HG02870 (cell line): ENCODE results near the gene DPEP3.

Experiments
- ATAC-seq: cut with Tn5 transposase; IDR thresholded peaks from one replicate; pipeline ENCODE4 v1.9.1; 2021; ENCODE audit warnings: mild to moderate bottlenecking, moderate library complexity; ENCODE audit not compliant: unreplicated experiment

The DPEP3 gene

DNA sequence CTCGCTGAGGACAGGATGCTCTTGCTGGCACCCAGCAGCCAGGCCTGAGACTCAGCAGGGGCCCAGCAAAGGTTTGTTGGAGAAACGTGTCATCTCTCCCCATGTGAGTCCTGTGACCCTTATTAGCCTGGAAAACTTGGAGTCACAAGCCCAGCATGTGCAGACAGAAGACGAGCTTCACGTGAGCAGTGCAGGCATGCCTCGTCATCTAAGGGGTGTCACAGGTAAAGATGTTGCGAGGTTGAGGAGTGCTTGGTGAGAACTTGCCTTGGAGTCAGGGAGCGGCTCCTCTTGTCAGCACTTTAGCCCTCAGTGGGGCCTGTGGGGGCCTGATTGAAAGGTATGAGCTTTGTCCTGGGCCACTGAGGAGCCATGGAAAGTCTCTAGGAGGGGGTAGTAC is 46.5 kb downstream of the DPEP3 start:
- ATAC-seq, result no peak

DNA sequence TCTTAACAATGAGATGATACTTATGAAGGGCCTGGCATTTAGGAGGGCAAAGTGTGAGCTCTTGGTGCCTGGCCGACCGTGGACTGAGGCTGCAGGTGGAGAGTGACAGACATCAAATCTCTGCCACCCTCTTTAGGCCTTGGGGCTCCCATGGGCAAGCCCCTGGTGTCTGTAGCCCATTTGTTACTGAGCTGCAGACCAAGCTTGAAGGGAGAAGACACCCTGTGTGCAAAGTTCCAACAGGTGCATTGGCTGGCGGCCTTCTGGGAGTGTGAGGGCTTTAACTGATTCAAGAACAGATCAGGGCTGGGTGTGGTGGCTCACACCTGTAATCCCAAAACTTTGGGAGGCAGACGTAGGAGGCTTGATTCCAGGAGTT is 47.8 kb downstream of the DPEP3 start:
- no peak for ATAC-seq

GRCh38 chr16:67931712-67932461 is 48.4 kb downstream of the DPEP3 start, which contains the start of gene CTRL:
CTRL (minus strand) TSS chr16:67931862; CDS start chr16:67931852, 10 bp downstream.
- ATAC-seq, result no peak

DNA sequence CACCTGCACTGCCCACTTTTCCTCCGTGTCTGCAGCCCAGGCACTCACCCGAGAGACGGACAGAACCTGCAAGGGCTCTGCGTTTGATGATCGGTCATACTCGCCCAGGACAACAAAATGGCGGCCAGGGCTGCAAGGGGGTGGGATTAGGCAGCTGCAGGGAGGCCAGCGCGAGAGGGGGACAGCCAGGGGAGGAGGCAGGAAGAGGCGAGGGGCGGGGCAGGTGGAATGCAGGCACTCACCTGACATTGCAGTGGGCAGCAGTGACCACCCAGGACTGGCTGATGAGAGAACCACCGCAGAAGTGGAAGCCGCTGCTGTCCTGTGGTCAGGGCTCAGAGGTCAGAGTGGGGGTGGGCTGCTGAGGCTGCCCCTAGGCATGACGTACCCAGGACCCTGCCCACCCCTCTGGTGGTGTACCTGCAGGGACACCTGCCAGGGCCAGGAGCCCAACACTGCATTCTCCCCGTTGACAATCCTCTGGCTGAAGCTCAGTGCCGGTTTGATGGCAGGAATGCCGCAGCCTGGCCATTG is 49.6 kb downstream of the DPEP3 start:
- no peak for ATAC-seq

- no peak for ATAC-seq
Measured at GRCh38 chr16:67930191-67930590, 50.1 kb downstream of the DPEP3 start.

GRCh38 chr16:67928561-67929364 is 51.5 kb downstream of the DPEP3 start:
- ATAC-seq, result no peak

- ATAC-seq, result no peak
Measured at GRCh38 chr16:67928147-67928546, 52.2 kb downstream of the DPEP3 start.

DNA sequence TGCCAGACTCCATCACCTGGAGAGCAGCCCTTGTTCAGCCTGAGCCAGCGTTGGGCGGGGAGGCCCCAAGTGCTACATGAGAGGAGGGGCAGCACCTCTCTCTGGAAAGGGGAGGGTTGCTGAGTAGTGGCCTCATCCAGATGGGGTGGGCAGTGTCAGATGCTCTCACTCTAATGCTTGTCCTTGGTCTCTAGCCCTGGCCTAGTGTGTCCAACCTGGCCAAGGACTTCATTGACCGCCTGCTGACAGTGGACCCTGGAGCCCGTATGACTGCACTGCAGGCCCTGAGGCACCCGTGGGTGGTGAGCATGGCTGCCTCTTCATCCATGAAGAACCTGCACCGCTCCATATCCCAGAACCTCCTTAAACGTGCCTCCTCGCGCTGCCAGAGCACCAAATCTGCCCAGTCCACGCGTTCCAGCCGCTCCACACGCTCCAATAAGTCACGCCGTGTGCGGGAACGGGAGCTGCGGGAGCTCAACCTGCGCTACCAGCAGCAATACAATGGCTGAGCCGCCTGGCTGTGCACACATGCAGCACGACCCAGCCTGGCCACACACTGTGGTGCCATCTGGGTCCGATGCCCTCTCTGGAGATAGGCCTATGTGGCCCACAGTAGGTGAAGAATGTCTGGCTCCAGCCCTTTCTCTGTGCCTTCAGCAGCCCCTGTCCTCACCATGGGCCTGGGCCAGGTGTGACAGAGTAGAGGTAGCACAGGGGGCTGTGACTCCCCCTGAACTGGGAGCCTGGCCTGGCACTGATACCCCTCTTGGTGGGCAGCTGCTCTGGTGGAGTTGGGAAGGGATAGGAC is 53.0 kb downstream of the DPEP3 start:
- no peak for ATAC-seq

DNA sequence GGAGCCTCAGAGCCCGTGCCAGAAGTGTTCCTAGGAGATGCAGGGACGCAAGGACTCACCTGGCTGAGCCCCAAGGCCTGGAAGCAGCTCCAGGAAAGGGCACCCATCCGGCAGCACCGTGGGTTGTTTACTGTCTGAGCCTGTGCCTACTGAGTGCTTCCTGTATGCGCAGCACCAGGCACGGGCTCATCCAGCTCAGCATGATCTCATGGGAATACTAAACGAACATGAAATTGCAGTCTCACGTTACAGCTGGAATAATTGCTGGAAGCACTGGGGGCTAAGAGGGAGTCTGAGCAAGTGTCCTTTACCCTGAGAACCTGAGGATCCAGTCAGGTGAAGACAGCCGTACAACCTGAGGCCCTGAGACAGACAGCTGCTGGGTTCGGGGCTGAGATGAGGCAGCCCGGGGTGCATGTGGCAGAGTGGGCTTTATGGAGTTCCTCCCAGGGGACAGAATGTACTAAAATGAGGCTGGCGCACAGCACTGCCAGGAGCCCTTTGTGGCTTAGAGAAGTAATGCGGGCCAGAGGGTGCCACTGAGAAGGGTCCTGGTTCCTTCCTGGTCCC is 54.0 kb downstream of the DPEP3 start:
- no peak for ATAC-seq
